ENCODE measurements around the gene SAMD10. TPM values are rescaled to one million over a fixed set of nuclear protein-coding genes. Genes with fewer than 3 reads are reported as not detected.

The SAMD10 gene
- total and polyA plus RNA-seq, 2 of the 8 experiments (the other 6 are each of a cell fraction or from before 2014, with no cell fraction given), result 3.0 to 5.2 TPM

- TF ChIP-seq CTCF (IDR thresholded peaks at IDR 0.05; ENCODE audit: control extremely low read depth in 1 of 3, insufficient read depth in 1 of 3, low read depth in 1 of 3, low read length in 3 of 3) (no peak), EZH2 (IDR thresholded peaks at IDR 0.05; ENCODE audit: low read depth, low read length, severe bottlenecking) (no peak)
These were observed 27.5 kb upstream of the SAMD10 start (continued) for GRCh38 chr20:64006902-64007301.

Measured in H1 (cell line).